HepG2 (cell line): ENCODE data around the gene IPCEF1. TPM values are rescaled to one million over a fixed set of nuclear protein-coding genes. Genes with fewer than 3 reads are reported as not detected.

Experiments used
- ATAC-seq: fragments of 200-7000 bp; cut with Tn5 transposase; 3 replicates; pipeline ENCODE4 v1.9.1; 2020; ENCODE audit warnings: mild to moderate bottlenecking, moderate library complexity
- BruUV-seq: library from RNA; stranded (reverse); fragments of 400-500 nt; replicated peaks from 2 replicates; lab custom pipeline; 2021; lab: Mats Ljungman, UMichigan
- CTCF ChIA-PET: fragments of 300-600 bp; formaldehyde crosslinking; extraction: SDS; loops from one replicate; lab custom pipeline; 2021; ENCODE audit warnings: low total read pairs, inconsistent platforms, low intra/inter-chr PET ratio; lab: Yijun Ruan, JAX
- POLR2A ChIA-PET: fragments of 350-600 bp; sonication (Branson Sonifier 250); formaldehyde crosslinking; loops from one replicate; lab custom pipeline; 2020; ENCODE audit warnings: antibody characterized with exemption, inconsistent platforms; lab: Yijun Ruan, JAX
- DNase-seq: peaks from one replicate; pipeline ENCODE4 v3.0.0-alpha.2; 2015; ENCODE audit warnings: low spot score
- FAIRE-seq: peaks from 3 replicates; lab custom pipeline; 2011; peaks lifted over from hg19 to GRCh38; lab: Jason Lieb, UNC
- H2AFZ ChIP-seq: one replicate; pipeline ENCODE4 v1.6.1; 2011; ENCODE audit warnings: low read length, inconsistent platforms
- H3K27ac ChIP-seq: fragments of 300-600 bp; 3 replicates; pipeline ENCODE4 v1.8.0; 2011; ENCODE audit warnings: mixed run types, mild to moderate bottlenecking, mixed read lengths, low read length, inconsistent platforms; ENCODE audit not compliant: insufficient read depth; ENCODE audit errors: extremely low read length
- H3K27me3 ChIP-seq, 2 experiments: fragments of 200-600 bp in 1 of 2; 2 replicates in 1 of 2; 3 replicates in 1 of 2; pipeline versions ENCODE4 v1.6.0 to v1.8.0; 2011; ENCODE audit warnings: low read length in 2 of 2, mild to moderate bottlenecking in 2 of 2, moderate library complexity in 2 of 2, inconsistent platforms in 1 of 2; ENCODE audit not compliant: insufficient read depth in 2 of 2, control insufficient read depth in 1 of 2
- H3K36me3 ChIP-seq, 2 experiments: fragments of 200-600 bp in 1 of 2; replicated peaks in 1 of 2; 2 replicates in 1 of 2; 3 replicates in 1 of 2; pipeline versions ENCODE4 v1.5.1 to v1.8.0; 2011; ENCODE audit warnings: low read length in 2 of 2, inconsistent platforms in 1 of 2; ENCODE audit not compliant: insufficient read depth in 2 of 2, control insufficient read depth in 1 of 2
- H3K4me1 ChIP-seq: 2 replicates; pipeline ENCODE4 v1.5.1; 2012; ENCODE audit warnings: low read length, inconsistent platforms; ENCODE audit not compliant: insufficient read depth
- H3K4me2 ChIP-seq: 2 replicates; pipeline ENCODE4 v1.6.0; 2011; ENCODE audit warnings: low read depth, low read length, inconsistent platforms
- H3K4me3 ChIP-seq, 3 experiments: fragments of 200-600 bp in 1 of 3; sonication (generic), shearing (Covaris generic) in 1 of 3; replicated peaks in 1 of 3; 2 replicates each; pipeline ENCODE4 v1.5.1; 2011 to 2016; ENCODE audit warnings: low read length in 3 of 3, inconsistent platforms in 2 of 3, low read depth in 2 of 3, mild to moderate bottlenecking in 2 of 3, control low read depth in 1 of 3, mixed read lengths in 1 of 3; ENCODE audit not compliant: insufficient read depth in 1 of 3
- H3K79me2 ChIP-seq: one replicate; pipeline ENCODE4 v1.6.1; 2011; ENCODE audit warnings: low read length, inconsistent platforms; ENCODE audit not compliant: insufficient read depth
- H3K9ac ChIP-seq: 2 replicates; pipeline ENCODE4 v1.6.0; 2011; ENCODE audit warnings: mild to moderate bottlenecking, low read depth, low read length, inconsistent platforms; ENCODE audit not compliant: insufficient read depth
- H3K9me3 ChIP-seq: 2 replicates; pipeline ENCODE4 v1.5.1; 2012; ENCODE audit warnings: mild to moderate bottlenecking, low read length
- H4K20me1 ChIP-seq: 2 replicates; pipeline ENCODE4 v1.6.0; 2011; ENCODE audit warnings: inconsistent platforms, mild to moderate bottlenecking, low read length, moderate library complexity; ENCODE audit not compliant: insufficient read depth
- CEBPZ ChIP-seq: IDR thresholded peaks from 2 replicates; pipeline ENCODE4 v1.6.1; 2012; ENCODE audit warnings: low read length, improper control_type of control experiment
- ETV5 ChIP-seq: IDR thresholded peaks from 2 replicates; pipeline ENCODE4 v1.6.1; 2018; ENCODE audit warnings: missing biosample characterization, missing genetic modification reagents, inconsistent platforms, borderline replicate concordance
- HMGXB3 ChIP-seq: sonication (generic); formaldehyde crosslinking; IDR thresholded peaks from 2 replicates; pipeline ENCODE4 v1.4.0; 2020; ENCODE audit warnings: missing genetic modification reagents, borderline replicate concordance
- LBX2 ChIP-seq: sonication (generic); formaldehyde crosslinking; IDR thresholded peaks from 2 replicates; pipeline ENCODE4 v1.5.0; 2020; ENCODE audit warnings: missing genetic modification reagents, mild to moderate bottlenecking, borderline replicate concordance
- PAF1 ChIP-seq: IDR thresholded peaks from 2 replicates; pipeline ENCODE4 v1.6.1; 2016; ENCODE audit warnings: missing genetic modification reagents, missing compliant biosample characterization
- PCBP2 ChIP-seq: fragments of 200-400 bp; formaldehyde crosslinking; optimal IDR thresholded peaks from 2 replicates; pipeline ENCODE3; 2018; ENCODE audit warnings: low read length, low read depth; ENCODE audit not compliant: poor library complexity, severe bottlenecking
- RARG ChIP-seq: sonication (generic); formaldehyde crosslinking; IDR thresholded peaks from 2 replicates; pipeline ENCODE4 v1.4.0; 2020; ENCODE audit warnings: low read depth, mild to moderate bottlenecking, missing genetic modification reagents
- TAF15 ChIP-seq: fragments of 200-400 bp; formaldehyde crosslinking; IDR thresholded peaks from one replicate; pipeline ENCODE4 v1.6.1; 2018; ENCODE audit warnings: mild to moderate bottlenecking, low read depth, low read length; ENCODE audit not compliant: poor library complexity, severe bottlenecking
- ZMAT5 ChIP-seq: sonication (generic); formaldehyde crosslinking; IDR thresholded peaks from 2 replicates; pipeline ENCODE4 v1.5.0; 2020; ENCODE audit warnings: mild to moderate bottlenecking, low read depth, missing genetic modification reagents, borderline replicate concordance
- ZNF547 ChIP-seq: sonication (generic); formaldehyde crosslinking; IDR thresholded peaks from 2 replicates; pipeline ENCODE4 v1.5.1; 2020; ENCODE audit warnings: mild to moderate bottlenecking, missing genetic modification reagents
- ZNF549 ChIP-seq: sonication (generic); formaldehyde crosslinking; IDR thresholded peaks from 2 replicates; pipeline ENCODE4 v1.5.0; 2020; ENCODE audit warnings: missing genetic modification reagents
- ZNF761 ChIP-seq: sonication (generic); formaldehyde crosslinking; conservative IDR thresholded peaks from 2 replicates; pipeline ENCODE4 v1.4.0; 2020; ENCODE audit warnings: mild to moderate bottlenecking, missing genetic modification reagents
- ZNF770 ChIP-seq: sonication (generic); formaldehyde crosslinking; IDR thresholded peaks from 2 replicates; pipeline ENCODE4 v1.5.0; 2020; ENCODE audit warnings: mild to moderate bottlenecking, missing genetic modification reagents
- ZNF775 ChIP-seq: sonication (generic); formaldehyde crosslinking; IDR thresholded peaks from 2 replicates; pipeline ENCODE4 v1.4.0; 2020; ENCODE audit warnings: missing genetic modification reagents, mild to moderate bottlenecking, moderate library complexity, borderline replicate concordance
- WGBS: methylation state at CpG from one replicate; pipeline ENCODE4 v1.1.6; 2017; ENCODE audit warnings: low lambda C conversion rate; 5-methylcytosine and 5-hydroxymethylcytosine counted together
- in situ Hi-C: cut with HindIII; loops from 2 replicates; pipeline ENCODE4 v1.10.0; 2017; ENCODE audit warnings: low pct_unique_long_range_greater_than_20kb; ENCODE audit not compliant: extremely low pct_ligation_motif_present
- intact Hi-C: fragments of 100-400 bp; cut with micrococcal nuclease; formaldehyde crosslinking; loops from one replicate; pipeline ENCODE4 v1.10.0; 2022; ENCODE audit not compliant: unreplicated experiment
- polyA plus RNA-seq, 8 experiments: library from polyadenylated mRNA; depleted of rRNA in 3 of 8; stranded (reverse) in 7 of 8; unstranded in 1 of 8; fragments of >200 nt; fragmentation: Illumina TruSeq in 4 of 8; extraction: Trizol in 4 of 8; gene quantifications; 2 replicates each; pipeline versions ENCODE4 v1.2.1 to v1.2.3, GENCODE V29; 2011 to 2016; ENCODE audit warnings: low read depth in 4 of 8, missing spikeins in 1 of 8, mixed read lengths in 1 of 8; ENCODE audit not compliant: insufficient read depth in 1 of 8
- total RNA-seq, 5 experiments: library from RNA; depleted of rRNA; stranded (reverse); fragments of >200 nt; fragmentation: Illumina TruSeq; extraction: Trizol; gene quantifications; 2 replicates each; pipeline ENCODE4 v1.2.3, GENCODE V29; 2016; ENCODE audit warnings: low read depth in 1 of 5

The IPCEF1 gene
- total and polyA plus RNA-seq, 2 of the 13 experiments (the other 11 are each of a cell fraction or from before 2014, with no cell fraction given): 0.03 TPM; not detected in 1

- no peak for ATAC-seq
- Histone ChIP-seq H3K79me2 (no peaks in the 10 kb centered on the region), H3K9me3 (0 out of 2 replicates have a peak, but pooled peaks cover 7% of the 10 kb centered on the region), H3K4me3 (no peak overlapping the region), H3K36me3 (no peaks in the 10 kb centered on the region), H3K4me1 (no peaks in the 10 kb centered on the region), H4K20me1 (no peaks in the 10 kb centered on the region), H2AFZ (no peak overlapping the region), H3K27me3 (peaks cover 0 to 3% of the 10 kb centered on the region in 2 experiments; a peak in 1 of 5 replicates), H3K4me2 (no peak overlapping the region), H3K27ac (no peak overlapping the region), H3K9ac (no peak overlapping the region)
- intact Hi-C loops (no loop called here), in situ Hi-C loops (no loop called here)
- BruUV-seq: no TSS peak
- ChIA-PET POLR2A (no interaction called here), CTCF (no interaction called here)
- under 1% methylated on average over 3 of the region's 3 CpGs for WGBS
- DNase-seq: no peak
- FAIRE-seq: no peak
- no peak for TF ChIP-seq ETV5 (CRISPR knock-in tag)
- TF ChIP-seq TAF15: no peak
- no peak for TF ChIP-seq CEBPZ
- TF ChIP-seq LBX2 (CRISPR knock-in tag): no peak
- no peak for TF ChIP-seq ZNF770 (CRISPR knock-in tag)
- TF ChIP-seq HMGXB3 (CRISPR knock-in tag): no peak
- no peak for TF ChIP-seq PCBP2
- no peak for TF ChIP-seq ZNF549 (CRISPR knock-in tag)
- TF ChIP-seq RARG (CRISPR knock-in tag): no peak
- TF ChIP-seq ZNF547: no peak
- no peak for TF ChIP-seq ZMAT5 (CRISPR knock-in tag)
- TF ChIP-seq ZNF775: no peak
- TF ChIP-seq PAF1 (CRISPR knock-in tag): no peak
- no peak for TF ChIP-seq ZNF761 (CRISPR knock-in tag)
These were observed 103.9 kb downstream of the IPCEF1 start for GRCh38 chr6:154252678-154253077.
